A172 (cell line): Measurements from ENCODE around the gene LRRC4C. TPM values are rescaled to one million over a fixed set of nuclear protein-coding genes. Genes with fewer than 3 reads are reported as not detected.
"Not testable (repeated sequence)": the region's sequence is repeated elsewhere in the genome, so short reads cannot be mapped to it uniquely, and the experiment has no call there.

Source experiments
- DNase-seq: peaks from one replicate; pipeline ENCODE4 v3.0.0-alpha.2; 2015; ENCODE audit warnings: low spot score
- total RNA-seq: library from RNA; depleted of rRNA; stranded (reverse); fragments of >200 nt; shearing (Covaris generic); gene quantifications from 2 replicates; pipeline ENCODE4 v1.2.3, GENCODE V29; 2014

The LRRC4C gene
- total RNA-seq, 1 experiment from 2014 or later = not detected

DNA sequence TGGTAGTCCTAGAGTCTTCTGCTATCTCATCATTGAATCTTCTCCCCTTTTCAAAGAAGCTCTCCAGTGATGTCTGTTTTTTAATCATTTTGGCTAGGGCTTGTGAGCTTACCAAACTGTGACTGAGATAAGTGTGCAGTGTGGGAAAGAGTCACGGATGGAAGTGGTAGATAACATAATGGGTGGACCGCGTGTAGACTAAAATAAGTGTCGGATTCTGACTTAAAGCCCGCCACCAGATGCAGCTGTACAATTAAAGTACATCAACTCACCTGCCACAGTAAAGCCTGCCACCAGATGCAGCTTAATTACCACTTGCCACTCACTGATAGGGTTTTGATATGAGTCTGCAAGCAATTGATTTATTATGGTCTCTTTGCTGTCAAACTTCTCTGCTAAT lies 581.5 kb downstream of the LRRC4C start:
- DNase-seq = no peak

DNA sequence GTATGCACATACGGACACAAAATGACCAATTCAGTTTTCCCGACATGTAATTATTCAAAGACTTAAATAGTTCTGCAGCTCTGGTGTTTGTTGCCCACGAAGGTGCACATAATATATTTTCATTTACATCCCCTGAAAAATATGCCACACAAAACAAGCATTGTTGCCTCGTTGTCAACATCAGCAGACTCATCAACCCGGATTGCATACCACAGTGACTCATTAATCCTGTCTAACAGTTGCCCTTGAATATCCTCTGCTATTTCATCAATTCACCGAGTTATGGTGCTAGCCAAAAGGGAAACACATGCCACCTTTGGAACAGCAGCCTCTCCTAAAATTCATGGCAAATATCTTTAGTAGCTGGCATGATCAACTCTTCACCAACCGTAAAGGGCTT lies 582.2 kb downstream of the LRRC4C start:
- no peak for DNase-seq

DNA sequence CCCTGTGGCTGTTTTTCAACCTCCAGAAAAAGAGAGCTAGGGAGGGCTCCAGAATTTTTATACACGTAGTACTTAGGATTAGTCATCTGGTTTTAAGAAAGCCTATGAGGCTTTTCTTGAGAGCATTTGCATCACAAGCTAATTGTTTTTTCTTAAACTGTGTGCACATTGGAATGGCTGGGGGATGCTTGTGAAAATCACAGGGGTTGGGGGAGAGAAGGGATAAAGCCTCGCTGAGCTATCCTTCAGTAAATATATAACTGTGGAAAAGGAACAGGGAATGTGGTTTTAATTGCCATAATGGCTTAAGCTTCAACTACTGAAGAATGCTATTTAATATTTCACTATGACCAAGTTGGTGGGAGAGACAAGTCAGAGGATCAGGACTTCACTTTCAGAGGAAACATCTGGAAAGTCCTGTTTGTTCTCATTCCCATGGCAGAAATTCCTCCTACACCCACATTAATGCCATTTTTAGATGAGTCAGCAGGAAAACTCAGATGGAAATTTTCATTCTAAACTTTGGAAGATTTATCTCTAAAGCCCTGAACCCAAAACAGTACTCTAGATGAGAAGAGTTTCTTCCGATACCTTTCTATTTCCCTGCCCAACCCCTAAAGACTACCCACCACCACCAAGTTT lies 591.3 kb downstream of the LRRC4C start:
- no peak for DNase-seq

DNA sequence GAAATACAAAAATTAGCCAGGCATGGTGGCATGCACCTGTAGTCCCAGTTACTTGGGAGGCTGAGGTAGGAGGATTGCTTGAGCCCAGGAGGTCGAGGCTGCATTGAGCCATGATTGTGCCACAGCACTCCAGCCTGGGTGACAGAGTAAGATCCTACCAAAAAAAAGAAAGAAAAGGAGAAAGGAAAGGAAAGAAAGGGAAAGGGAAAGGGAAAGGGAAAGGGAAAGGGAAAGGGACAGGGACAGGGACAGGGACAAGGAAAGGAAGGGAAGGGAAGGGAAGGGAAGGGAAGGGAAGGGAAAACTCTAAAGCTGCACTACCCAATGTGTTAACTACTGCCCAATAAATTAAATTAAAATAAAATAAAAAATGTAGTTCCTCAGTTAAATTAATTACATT lies 601.7 kb downstream of the LRRC4C start:
- DNase-seq = not testable (repeated sequence)

DNA sequence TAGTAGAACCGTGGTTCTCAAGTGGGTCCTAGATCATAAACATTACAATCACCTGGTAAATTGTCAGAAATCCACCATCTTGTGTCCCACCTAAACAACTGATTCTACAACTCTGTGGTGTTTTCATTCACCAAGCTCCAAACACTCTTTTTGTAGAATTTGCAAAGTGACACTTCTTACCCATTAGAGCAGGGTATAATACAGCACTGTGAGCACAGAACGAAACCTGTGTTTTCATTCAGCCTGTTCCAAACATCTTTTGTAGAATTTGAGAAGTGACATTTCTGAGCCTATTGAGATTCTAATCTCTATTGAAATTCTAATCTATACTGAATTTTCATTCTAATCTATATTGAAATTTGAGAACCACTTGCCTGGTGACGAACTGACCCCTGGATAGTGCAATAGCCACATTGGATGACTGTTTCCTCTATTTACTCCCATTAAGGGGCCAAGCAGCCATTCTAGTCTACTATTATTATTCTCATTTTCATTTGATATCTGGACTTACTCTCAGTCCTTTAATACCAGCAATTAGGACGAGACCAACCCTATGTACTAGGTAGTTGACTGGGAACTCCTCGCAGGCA lies 616.6 kb downstream of the LRRC4C start:
- no peak for DNase-seq

DNA sequence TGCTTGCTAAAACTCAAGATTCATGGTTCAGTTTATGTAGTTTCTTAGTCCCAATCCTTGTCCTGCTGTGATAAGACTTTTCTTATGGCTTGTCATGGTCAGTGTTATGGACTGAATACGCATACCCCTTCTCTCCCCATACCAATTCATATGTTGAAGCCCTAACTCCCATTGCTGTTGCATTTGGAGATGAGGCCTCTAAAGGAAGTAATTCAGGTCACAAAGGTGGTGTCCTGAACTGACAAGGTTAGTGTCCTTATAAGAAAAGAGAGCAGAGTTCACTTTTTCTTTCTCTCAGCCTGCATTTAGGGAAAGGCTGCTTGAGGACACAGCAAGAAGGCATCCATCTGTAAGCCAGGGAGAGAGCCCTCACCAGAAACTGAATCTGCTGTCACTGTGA lies 618.2 kb downstream of the LRRC4C start:
- no peak for DNase-seq

DNA sequence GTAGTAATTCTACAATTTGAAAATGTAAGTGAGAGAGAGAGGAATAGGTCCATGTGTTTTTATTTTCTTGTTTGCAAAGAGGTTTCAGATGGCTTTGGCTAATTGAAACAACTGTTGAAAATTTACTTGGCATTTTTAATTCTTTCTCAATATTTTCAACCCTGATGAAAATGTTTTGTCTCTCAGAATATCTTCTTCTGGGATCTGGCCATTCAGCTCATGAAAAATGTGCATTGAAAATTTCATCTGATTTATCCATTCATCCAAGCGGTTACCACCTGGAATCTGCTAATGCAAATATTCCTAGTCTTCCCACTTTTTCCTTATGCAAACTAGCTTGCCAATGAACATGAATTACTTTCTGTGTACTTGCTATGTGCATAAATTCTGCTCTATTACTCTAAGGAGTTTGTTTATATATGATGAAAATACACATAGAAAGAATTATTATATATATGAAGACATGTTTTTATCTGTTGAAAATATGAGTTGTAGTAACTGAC lies 621.2 kb downstream of the LRRC4C start:
- no peak for DNase-seq

DNA sequence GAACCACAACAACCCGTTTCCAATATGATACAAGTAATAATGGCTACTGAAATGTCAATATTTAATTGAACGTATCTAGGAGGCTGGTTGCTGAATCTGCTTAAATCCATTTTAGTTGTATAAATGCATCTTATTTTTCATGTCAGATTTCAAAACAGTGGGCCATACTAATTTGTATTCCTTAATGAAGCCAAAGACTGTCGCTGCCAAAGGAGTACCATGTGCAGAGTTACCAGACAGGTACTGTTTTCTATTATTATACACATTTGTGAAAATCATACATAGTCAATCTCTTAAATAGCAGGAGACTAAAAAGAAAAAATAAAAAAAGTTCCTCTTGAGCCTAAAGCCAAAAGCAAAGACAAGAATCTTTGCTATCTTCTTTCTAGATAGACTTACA lies 632.3 kb downstream of the LRRC4C start:
- DNase-seq = no peak

DNA sequence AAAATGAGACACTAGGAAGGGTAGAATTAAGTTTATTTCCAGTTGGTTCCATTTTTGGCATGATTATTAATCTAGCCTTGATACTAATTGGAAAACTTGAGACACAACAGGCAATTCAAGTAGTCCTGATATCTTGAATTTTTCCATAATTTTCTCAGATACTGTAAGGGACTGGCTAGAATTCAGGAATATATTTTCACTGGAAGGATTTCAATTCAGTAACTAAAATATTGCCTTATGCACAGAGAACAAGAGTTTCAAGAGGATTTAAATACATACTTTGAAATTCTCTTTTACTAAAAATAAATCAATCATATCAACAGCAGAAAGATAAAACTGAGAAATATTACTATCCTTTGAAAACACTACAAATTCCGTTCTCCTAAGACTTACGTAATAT lies 632.9 kb downstream of the LRRC4C start:
- DNase-seq = no peak

DNA sequence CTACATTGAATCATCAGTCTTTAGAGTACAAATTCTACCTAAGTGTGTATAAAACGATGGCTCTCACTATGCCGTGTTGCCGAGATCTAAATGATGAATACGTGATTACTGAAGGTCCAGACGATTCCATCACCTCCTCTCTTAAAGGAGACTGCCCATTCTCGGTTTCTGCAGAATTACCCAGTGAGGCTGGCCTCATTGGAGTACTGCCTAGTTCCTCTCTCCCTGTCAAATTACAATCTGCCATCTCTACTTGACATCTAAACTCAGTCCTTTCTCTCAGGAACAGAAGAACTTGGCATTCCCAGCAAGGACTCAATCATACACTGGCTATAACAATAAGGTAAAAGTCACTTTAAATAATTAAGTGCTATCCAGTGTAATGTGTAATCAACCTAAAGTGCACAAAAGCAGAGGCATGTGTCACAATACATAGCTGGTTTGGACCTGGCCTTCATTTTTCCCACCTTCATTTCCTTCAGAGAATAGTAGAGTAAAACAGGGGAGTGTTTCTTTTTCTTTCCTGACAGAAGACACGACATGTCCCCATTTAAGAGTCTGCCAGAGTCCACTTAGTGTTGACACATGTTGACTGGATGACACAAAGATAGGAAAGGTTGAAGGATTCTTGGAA lies 634.1 kb downstream of the LRRC4C start:
- DNase-seq = no peak

DNA sequence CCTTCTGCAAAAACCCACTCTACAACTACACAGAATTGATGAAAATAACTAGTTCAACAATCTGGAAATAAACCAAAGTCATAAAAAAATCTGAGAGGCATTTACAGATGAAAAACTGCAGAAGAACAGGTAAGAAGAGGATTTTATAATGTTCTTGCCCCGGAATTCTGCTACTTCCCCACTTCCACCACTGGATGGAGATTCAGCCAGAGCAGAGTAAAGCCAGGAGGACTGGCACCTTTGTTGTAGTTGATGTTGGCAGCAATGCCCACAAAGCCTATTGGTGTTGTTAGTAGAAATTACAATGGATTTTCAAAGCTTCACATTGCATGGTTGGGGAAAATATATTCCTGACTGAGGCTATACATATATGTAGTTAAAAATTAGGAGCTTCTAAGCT lies 640.2 kb downstream of the LRRC4C start:
- DNase-seq = no peak

DNA sequence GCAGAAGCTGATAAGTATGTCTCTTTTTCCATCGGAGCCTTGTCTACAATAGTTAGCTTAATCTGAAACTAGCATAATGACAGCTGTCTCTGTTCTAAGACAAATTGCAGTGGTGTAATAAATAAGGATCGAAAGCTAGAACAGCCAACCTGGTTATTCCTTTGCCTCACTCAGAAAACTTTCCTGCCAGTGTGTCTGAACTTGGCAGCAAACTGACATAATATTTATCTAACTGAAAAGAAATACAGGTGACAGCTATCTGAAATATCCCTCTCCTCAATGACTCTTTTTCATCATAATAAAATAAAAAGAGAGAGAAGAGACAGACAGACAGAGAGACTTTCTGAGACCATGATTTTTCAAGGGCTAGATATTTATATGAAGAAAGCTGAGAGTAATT lies 642.5 kb downstream of the LRRC4C start:
- DNase-seq = no peak

DNA sequence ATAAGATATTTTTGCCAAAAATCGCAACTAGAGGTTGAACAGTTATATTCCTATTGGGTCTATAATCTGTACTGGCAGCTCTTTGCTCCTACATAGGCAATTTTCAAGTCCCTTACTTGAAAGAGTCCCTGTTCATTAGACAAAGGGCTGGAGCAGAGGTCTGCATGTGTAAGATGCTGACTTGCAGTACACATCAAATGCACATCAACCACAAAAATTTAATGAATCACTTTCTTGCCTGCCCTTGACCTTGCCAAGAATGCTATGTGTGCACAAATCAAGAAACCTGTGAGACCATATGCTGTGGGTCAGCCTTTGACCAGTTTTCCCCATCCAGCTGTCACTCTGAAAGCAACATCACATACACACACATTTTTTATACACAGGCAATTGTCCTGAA lies 661.5 kb downstream of the LRRC4C start:
- DNase-seq = no peak

DNA sequence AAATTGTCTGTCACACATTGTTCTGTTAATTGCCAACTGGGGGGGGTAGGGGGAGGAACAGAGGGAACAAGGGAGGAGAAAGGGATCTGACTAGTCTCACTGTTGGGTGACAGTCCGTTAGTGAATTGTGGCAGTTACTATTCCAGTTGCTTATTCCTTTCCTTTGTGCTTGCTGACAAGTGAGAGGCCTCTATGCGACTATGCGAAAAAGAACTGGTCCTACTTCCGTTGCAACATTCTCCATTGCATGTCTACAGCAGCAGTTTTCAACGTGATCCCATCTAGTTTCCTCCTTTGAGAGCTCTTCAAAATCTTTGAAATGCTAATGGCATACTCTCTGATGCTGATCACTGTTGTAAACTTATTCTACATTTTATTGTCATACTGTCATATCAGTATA lies 672.2 kb downstream of the LRRC4C start:
- no peak for DNase-seq

DNA sequence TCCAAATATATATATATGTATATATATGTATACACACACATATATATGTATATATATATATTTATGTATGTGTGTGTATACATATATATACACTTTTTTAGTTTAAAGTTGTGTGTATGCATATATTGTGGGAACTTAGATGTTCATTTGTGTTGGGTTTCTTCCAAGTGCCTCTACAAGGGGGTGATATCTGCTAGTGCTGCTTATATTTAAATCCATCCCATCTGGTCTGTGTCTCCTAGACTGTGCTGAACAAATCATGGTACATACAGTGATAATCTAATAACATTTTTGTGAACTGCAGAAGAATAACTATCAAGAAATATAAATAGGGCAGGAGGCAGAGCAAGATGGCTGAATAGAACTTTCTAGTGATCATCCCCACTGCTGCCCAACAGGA lies 696.4 kb downstream of the LRRC4C start:
- DNase-seq = no peak

DNA sequence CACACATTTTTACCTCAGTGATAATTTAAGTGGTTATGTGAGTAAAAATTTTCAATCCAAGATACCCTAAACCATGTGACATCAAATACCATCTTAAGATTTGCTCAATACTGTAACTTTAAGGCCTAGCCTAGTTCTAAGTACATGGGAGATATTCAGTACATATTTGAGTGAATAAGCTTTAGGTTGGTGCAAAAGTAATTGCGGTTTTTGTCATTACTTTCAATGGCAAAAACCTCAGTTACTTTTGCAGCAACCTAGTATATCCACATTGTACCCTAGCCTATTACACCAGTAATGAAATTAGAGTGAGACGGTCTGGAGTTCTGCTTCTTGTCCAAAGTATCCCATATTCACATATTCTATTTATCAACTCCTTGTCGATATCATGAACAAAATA lies 700.1 kb downstream of the LRRC4C start:
- DNase-seq = no peak

DNA sequence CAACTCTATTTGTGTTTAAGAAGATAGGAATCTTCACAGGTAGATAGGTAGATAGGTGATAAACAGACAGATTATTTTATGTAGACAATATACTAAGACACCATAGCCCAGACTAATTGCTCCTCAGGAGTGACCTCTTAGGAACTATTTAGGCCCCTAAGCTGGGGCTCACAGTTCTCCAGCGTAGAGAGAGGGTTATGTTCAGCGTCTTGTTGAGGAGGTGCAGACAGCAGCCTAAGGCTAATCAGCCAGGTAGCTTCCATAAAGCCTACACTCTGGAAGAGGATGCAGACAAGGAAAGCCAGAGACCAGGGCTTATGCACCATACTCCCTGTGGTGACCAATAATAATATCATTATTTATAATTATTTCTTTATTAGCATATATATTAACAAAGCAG lies 705.2 kb downstream of the LRRC4C start:
- DNase-seq = no peak

DNA sequence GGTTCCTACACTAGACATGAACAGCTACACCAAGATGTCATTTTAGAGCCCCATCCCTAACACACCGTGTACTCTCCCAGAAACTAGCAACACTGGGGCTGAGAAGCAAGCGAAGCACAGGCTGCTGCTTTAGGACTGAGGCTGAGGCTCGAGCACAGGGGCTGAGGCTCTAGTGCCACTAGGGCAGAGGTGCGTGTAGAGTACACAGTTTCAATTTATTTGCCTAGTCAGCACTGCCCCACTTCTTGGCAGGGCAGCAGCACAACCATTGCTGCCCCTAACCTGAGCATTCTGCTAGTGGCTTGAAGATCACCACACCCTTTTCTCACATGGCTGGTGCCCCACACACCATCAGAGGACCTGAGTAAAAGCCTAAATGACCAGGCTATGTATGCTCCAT lies 713.2 kb downstream of the LRRC4C start:
- DNase-seq = no peak

DNA sequence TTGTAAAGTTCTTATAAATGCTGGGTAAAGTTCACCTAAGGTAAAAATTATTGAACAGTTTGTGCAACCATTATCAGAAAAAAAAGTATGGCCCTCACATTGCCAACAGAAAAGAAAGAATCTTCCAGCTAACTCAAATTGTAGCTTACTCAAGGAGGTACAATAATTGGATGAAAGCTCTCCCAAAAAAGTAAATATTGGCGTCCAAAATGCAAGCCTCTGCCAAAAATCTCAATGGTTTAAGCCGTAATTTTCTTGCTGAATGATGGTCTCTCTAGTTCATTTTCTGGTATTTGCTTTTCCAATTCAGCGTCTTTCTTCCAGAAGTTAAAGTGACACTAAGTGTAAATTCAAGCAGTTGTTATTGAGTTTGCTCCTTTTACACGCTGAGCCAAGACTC lies 727.3 kb downstream of the LRRC4C start:
- no peak for DNase-seq

DNA sequence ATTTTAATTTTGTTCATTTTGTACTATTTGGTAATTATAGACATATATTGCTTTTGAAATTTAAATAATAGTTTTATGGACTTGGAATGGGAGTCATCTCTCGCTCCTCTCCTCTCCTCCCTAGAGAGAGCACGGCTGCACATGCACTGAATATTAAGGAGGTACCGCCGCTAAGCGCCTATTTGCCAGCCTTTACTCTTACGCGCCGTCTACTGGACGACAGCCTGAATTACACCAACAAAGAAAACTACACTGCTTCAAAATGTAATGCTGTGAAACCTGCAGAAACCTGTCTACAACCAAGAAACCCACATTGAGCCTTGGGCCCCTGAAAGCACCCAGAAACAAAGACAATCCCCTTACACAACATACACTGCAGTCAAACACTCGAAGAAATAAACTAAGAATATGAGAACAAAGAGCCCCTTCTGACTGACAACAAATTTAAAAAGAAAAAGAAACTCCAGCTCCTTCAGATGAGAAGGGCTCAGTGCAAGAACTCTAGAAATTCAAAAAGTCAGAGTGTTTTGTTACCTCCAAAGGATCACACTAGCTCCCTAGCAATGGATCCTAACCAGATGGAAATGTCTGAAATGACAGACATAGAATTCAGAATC lies 737.2 kb downstream of the LRRC4C start:
- peak; percentile 2 for DNase-seq

DNA sequence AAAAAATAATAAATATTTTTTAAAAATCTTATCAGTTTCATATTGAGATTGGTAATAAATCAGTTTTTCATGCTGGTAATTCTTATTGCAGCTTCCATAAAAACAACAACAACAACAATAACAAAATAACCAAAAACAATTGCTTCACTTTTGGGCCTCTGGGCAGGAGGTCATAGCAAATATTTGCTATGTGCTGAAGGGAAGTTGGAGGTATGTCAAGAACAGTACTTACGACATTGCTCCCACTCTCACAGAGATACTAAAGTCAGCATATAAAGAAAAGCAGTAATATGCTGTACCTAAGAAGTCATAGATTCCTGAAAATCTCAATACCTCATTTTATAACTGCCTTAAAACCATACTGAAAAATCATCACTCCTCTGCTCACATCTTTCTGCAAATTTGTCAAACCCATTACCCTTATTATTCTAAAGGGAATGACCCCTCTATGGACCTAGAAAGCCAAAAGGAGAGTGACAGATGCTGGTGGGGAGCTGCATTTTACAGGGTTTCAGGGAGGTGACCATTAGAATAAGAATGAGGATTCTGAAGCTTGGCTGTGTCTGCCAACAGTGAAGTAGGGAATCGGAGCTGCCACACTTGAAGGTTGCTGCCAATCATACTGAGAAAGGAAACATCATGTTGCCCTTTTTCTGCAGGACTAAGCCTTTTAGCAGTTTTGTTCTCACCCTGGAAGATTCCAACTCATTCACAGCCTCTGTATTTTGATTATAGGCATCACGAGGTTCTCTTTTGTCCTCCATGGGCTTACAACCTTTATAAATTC lies 742.9 kb downstream of the LRRC4C start:
- no peak for DNase-seq

DNA sequence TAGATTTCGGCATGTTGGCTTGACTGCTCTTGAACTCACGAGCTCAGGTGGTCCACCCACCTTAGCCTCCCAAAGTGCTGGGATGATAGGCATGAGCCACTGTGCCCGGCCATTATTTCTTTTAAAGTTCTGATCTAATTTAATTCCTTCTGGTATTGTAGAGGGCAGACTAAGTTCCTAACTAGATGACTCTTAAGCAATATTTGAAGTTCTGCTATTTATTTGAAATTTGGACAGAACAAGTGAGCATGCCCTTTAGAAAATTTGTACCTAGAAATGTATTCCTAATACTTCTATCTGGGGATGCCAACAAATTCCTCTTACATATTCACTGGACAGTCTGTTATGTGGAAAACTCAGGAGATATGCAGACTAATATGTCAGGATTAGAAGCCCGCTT lies 746.4 kb downstream of the LRRC4C start:
- no peak for DNase-seq
